Epithelial cell of esophagus (primary cell): ENCODE results near the gene E4F1.

Source experiments
- DNase-seq: peaks from one replicate; pipeline ENCODE4 v3.0.0; 2010; ENCODE audit warnings: low read depth
- H3K4me3 ChIP-seq: 2 replicates; pipeline ENCODE4 v1.5.1; 2011; ENCODE audit warnings: mild to moderate bottlenecking, low read length, control low read depth
- TF ChIP-seq, protein P1 (sequence below): IDR thresholded peaks from 2 replicates; pipeline ENCODE4 v1.5.1; 2011; ENCODE audit warnings: low read depth, mild to moderate bottlenecking, low read length, control low read depth, inconsistent platforms; ENCODE audit not compliant: insufficient read depth; ENCODE audit errors: missing control alignments

E4F1 gene

GRCh38 chr16:2194852-2195321 lies 28.5 kb upstream of the E4F1 start:
- DNase-seq, result peak; percentile 79
- H3K4me3 ChIP-seq, result no peak overlapping the region
- TF ChIP-seq, protein P1, sequence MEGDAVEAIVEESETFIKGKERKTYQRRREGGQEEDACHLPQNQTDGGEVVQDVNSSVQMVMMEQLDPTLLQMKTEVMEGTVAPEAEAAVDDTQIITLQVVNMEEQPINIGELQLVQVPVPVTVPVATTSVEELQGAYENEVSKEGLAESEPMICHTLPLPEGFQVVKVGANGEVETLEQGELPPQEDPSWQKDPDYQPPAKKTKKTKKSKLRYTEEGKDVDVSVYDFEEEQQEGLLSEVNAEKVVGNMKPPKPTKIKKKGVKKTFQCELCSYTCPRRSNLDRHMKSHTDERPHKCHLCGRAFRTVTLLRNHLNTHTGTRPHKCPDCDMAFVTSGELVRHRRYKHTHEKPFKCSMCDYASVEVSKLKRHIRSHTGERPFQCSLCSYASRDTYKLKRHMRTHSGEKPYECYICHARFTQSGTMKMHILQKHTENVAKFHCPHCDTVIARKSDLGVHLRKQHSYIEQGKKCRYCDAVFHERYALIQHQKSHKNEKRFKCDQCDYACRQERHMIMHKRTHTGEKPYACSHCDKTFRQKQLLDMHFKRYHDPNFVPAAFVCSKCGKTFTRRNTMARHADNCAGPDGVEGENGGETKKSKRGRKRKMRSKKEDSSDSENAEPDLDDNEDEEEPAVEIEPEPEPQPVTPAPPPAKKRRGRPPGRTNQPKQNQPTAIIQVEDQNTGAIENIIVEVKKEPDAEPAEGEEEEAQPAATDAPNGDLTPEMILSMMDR, result peak; percentile 61

DNA sequence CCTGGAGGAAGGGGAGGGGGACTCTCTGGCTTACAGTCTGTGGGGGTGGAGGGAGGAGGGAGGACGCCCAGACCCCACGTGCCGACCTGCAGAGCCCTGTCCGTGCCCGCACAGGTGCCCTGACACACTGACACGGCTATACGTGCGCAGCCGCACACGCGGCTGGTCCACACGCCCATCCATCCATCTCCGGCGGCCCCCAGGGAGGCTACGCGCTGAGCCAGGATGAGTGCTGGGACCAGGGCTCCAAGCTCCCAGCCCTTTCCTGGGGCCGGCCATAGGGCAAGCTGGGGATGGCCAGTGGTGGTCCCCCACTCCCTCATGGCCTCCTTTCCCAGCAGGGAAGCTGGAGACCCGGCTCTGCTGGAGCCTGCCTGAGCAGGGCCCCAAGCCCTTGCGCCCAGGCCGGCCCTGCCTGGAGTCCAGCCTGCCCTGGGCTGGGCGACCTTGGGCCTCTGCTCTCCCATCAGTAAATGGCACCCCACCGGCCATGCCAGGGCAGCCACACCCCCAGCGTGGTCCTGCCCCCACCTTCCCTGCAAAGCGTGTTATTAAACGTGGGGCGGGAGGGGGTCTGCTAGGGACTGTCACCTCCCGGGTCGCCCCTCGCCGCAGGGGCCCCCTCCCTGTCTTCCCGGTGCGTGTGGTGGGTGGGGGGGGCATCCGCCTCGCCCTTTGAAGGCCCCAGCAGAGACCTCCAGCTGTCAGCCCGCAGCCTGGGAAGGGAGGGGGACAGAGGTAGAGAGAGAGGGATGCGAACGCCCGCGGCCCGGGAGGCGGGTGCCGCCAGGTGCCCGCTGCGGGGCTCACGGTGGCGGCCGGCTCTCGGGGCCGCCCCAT lies 27.8 kb upstream of the E4F1 start:
- TF ChIP-seq, protein P1, result no peak
- peak overlapping the region; percentile 27 for H3K4me3 ChIP-seq
- DNase-seq, result no peak

- DNase-seq, result no peak
- TF ChIP-seq, protein P1, result no peak
- H3K4me3 ChIP-seq, result peak within 1 kb of the TSS; percentile 27
These were observed 27.0 kb upstream of the E4F1 start, which contains the start of gene CASKIN1 for GRCh38 chr16:2196162-2196980. CASKIN1 (minus strand) TSS chr16:2196605; CDS start chr16:2196432, 173 bp downstream.

DNA sequence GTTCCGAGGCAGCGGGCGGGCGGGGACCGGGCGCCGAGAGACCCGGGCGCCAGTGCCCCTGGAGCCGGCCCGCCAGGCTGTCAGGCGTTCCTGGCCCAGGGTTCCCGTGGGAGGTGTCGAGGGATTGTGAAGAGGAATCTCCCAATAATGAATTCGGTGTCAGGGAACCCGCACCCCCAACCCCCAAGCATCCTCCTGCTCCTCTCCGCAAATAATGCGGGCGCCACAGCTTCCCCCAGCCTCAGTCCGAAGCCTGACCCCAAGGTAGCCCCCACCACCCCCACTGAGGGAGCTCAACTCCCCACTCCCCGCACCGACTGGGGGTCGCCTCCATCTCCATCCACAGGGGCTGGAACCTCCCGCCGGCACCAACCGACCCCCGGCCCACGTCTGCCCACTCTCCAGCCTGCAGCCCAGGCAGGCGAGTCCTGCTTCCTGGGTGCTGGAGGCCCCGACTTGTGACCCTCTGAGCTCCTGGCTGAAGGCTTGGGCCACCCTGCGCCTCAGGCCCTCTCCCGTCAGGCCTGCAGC lies 26.3 kb upstream of the E4F1 start:
- TF ChIP-seq, protein P1, result no peak
- H3K4me3 ChIP-seq, result no peak overlapping the region
- no peak for DNase-seq

DNA sequence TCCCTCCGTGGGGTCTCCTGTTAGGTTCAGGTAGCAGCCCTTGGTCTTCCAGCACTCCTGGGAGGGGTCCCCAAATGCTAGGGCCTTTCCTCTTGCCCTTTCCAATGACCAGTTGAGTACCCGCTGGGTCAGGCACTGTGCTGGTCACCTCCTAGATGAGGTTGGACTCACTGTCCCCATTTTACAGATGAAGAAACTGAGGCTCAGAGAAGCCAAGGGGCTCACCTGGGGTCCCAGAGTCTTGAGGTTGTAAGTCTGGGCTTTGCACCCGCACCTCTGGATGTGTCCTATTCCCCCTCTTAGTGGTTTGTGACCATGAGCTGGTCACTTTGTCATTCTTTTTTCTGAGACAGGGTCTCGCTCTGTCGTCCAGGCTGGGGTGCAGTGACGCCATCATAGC lies 25.6 kb upstream of the E4F1 start:
- DNase-seq, result no peak
- no peak overlapping the region for H3K4me3 ChIP-seq
- TF ChIP-seq, protein P1, result no peak

GRCh38 chr16:2198283-2198682 lies 25.1 kb upstream of the E4F1 start:
- TF ChIP-seq, protein P1, result no peak
- no peak overlapping the region for H3K4me3 ChIP-seq
- DNase-seq, result no peak
